ENCODE data around the gene ACVRL1. TPM values are rescaled to one million over a fixed set of nuclear protein-coding genes. Genes with fewer than 3 reads are reported as not detected.

ACVRL1 gene
- total RNA-seq: 0.14 and 0.49 TPM in 2 replicates
- long read RNA-seq: 0 reads

DNA sequence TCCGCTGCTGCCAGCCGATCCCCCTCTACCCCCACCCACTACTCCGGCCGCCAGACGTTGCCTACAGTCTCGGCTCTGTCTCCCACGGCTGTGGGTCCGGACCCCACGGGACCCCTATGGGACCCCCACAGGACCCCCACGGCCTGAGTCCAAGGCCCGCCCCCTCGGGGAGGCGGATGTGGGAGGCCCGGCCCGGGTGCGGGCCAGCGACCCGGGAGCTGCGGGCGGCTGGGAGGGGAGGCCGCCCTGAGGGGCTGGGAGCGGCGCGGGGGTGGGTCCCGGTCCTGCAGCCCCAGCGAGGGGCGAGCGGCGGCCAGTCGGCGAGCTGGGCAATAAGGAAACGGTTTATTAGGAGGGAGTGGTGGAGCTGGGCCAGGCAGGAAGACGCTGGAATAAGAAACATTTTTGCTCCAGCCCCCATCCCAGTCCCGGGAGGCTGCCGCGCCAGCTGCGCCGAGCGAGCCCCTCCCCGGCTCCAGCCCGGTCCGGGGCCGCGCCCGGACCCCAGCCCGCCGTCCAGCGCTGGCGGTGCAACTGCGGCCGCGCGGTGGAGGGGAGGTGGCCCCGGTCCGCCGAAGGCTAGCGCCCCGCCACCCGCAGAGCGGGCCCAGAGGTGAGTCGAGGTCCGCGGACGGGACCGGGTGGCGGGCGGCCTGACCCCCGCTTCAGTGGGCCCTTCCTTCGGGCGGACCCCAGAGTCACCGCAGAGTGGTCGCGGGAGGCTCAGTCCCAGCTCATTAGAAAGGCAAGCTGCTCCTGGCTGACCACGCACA, at the start of gene ACVRL1:
TSS of gene ACVRL1 (plus strand) at position 422 of the 773 bp plus-strand sequence. CDS start 4,971 bp downstream, outside the sequence.
- H3K27ac Mint-ChIP-seq (ENCODE audit: unreplicated experiment): peak within 1 kb of the TSS; percentile 43
- H3K4me1 Mint-ChIP-seq: peaks cover 35% of the 10 kb centered on the region
- TF ChIP-seq, protein P1, sequence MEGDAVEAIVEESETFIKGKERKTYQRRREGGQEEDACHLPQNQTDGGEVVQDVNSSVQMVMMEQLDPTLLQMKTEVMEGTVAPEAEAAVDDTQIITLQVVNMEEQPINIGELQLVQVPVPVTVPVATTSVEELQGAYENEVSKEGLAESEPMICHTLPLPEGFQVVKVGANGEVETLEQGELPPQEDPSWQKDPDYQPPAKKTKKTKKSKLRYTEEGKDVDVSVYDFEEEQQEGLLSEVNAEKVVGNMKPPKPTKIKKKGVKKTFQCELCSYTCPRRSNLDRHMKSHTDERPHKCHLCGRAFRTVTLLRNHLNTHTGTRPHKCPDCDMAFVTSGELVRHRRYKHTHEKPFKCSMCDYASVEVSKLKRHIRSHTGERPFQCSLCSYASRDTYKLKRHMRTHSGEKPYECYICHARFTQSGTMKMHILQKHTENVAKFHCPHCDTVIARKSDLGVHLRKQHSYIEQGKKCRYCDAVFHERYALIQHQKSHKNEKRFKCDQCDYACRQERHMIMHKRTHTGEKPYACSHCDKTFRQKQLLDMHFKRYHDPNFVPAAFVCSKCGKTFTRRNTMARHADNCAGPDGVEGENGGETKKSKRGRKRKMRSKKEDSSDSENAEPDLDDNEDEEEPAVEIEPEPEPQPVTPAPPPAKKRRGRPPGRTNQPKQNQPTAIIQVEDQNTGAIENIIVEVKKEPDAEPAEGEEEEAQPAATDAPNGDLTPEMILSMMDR (conservative IDR thresholded peaks at IDR 0.05): no peak
- no peak for DNase-seq (ENCODE audit: low read depth, low spot score)
- H3K36me3 Mint-ChIP-seq (ENCODE audit: low read depth): no peaks in the 10 kb centered on the region
- no peaks in the 10 kb centered on the region for H3K27me3 Mint-ChIP-seq (ENCODE audit: low read depth)
- H3K9me3 Mint-ChIP-seq: no peaks in the 10 kb centered on the region
- no peak within 1 kb of the TSS for H3K4me3 Mint-ChIP-seq

DNA sequence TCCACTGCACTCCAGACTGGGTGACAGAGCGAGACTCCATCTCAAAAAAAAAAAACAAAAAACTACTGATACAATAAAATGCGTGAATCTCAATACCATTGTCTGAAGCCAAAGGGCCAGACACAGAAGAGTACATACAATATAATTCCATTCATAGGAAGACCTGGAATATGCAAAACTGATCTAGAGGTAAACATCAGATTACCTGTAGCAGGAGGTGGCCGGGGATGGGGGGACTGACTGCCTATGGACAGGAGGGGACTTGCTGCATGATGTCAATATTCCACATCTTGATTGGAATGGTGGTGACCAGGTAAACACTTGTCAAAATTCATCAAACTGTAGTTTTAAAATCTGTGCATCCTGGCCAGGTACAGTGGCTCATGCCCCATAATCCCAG, 46.3 kb upstream of the ACVRL1 start:
- no peak for DNase-seq (ENCODE audit: low read depth, low spot score)
- Mint-ChIP-seq H3K4me3 (no peak overlapping the region), H3K27ac (ENCODE audit: unreplicated experiment) (no peak overlapping the region), H3K4me1 (peaks cover 39% of the 10 kb centered on the region), H3K36me3 (ENCODE audit: low read depth) (no peaks in the 10 kb centered on the region), H3K27me3 (ENCODE audit: low read depth) (no peaks in the 10 kb centered on the region), H3K9me3 (no peaks in the 10 kb centered on the region)
- TF ChIP-seq, protein P1 (conservative IDR thresholded peaks at IDR 0.05): no peak

DNA sequence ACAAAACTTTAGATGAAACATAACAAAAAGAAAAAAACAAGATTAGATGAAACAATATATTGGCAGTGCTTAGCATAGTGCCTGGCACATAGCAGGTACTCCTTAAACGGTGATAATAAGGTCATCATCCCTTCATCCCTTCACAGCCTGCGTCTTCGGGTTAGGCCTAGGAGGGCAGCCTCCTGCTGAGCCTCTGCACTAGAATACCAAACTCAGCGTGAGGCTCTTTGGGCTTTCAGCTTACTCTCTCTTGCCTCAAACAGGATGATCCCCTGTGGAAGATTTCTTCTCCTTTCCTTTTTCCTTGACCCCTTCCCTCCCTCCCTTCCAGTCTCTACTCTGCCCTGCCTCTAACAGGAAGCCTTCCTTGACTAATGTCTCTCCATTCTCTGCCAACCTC, 44.4 kb upstream of the ACVRL1 start:
- peak overlapping the region; percentile 92 for H3K27ac Mint-ChIP-seq (ENCODE audit: unreplicated experiment)
- no peaks in the 10 kb centered on the region for H3K9me3 Mint-ChIP-seq
- H3K36me3 Mint-ChIP-seq (ENCODE audit: low read depth): no peaks in the 10 kb centered on the region
- TF ChIP-seq, protein P1 (conservative IDR thresholded peaks at IDR 0.05): no peak
- DNase-seq (ENCODE audit: low read depth, low spot score): no peak
- H3K27me3 Mint-ChIP-seq (ENCODE audit: low read depth): peaks cover under 1% of the 10 kb centered on the region
- peaks cover 42% of the 10 kb centered on the region for H3K4me1 Mint-ChIP-seq
- peak overlapping the region; percentile 85 for H3K4me3 Mint-ChIP-seq

DNA sequence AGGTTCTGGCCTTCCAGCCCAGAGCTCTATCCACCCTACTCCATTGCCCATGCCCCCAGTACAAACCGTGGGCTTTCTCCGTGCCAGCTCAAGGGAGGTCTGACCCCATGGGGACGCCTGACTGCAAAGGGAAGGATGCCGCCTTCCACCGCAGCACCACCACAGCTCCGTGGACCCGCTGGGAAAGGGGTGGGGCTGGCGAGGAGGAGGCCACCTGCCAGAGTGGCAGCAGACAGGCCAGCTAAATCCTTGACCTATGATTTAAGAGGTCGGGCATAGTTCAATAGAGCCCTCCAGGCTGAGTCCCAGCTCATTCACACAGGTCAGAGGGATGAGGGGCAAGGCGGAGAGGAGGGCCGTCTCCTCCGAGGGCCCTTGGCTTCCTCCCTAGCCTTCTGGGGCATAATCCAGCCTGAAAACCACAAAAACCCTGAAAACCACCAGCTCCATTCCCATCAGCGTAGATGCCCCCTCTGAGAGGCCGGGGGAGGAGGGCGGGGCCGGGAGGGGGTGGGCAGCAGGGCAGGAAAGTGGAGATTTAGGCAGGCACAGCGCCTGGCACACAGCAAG, 43.9 kb upstream of the ACVRL1 start:
- no peaks in the 10 kb centered on the region for H3K36me3 Mint-ChIP-seq (ENCODE audit: low read depth)
- H3K4me1 Mint-ChIP-seq: peaks cover 47% of the 10 kb centered on the region
- peak overlapping the region; percentile 85 for H3K4me3 Mint-ChIP-seq
- peak overlapping the region; percentile 92 for H3K27ac Mint-ChIP-seq (ENCODE audit: unreplicated experiment)
- DNase-seq (ENCODE audit: low read depth, low spot score): no peak
- TF ChIP-seq, protein P1 (conservative IDR thresholded peaks at IDR 0.05): no peak
- peaks cover 5% of the 10 kb centered on the region for H3K27me3 Mint-ChIP-seq (ENCODE audit: low read depth)
- no peaks in the 10 kb centered on the region for H3K9me3 Mint-ChIP-seq

DNA sequence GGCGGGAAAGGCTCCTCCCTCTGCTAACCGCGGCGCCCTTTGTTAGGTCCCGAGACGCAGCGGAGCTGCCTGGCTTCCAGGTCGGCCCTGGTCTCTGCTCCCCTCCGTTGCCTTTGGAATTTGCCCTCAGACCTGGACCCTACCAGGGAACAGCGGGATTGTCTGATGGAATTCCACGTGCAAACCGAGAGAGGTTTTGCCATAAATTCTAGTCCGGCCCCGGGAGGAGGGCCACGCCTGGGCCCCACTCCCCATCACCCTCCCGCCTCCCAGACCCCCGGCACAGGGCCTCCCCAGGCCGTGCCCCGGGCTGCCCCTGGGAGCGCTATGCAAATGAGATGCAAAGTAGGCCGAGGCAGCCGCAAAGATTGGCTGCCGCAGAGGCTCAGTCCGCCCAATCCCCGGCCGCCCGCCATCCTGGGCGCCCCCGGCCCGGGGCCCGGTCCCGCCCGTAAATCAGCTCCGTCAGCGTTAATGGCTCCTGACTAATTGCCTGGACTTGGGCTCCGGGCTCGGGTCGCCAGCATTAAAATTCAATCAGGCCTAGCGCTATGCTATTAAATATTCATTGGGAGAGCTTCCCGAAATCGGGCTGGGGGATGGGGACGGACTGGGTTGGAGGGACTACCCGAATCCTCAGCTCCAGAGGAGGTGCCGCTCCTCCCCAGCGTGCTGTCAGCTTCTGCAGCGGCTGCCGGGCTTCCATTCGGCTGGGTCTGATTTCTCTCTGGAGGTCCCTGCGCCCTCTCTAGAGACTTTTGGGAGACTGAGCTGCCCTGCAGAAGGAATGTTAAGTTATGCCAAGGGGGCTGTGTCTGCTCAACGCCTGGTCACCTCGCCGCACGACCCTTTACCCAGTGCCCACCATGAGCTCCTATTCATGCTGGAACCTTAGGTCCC, 43.1 kb upstream of the ACVRL1 start:
- DNase-seq (ENCODE audit: low read depth, low spot score): peak; percentile 70
- H3K27me3 Mint-ChIP-seq (ENCODE audit: low read depth): peaks cover 10% of the 10 kb centered on the region
- no peaks in the 10 kb centered on the region for H3K36me3 Mint-ChIP-seq (ENCODE audit: low read depth)
- peaks cover 52% of the 10 kb centered on the region for H3K4me1 Mint-ChIP-seq
- peak overlapping the region; percentile 89 for H3K4me3 Mint-ChIP-seq
- H3K9me3 Mint-ChIP-seq: no peaks in the 10 kb centered on the region
- no peak overlapping the region for H3K27ac Mint-ChIP-seq (ENCODE audit: unreplicated experiment)
- TF ChIP-seq, protein P1 (conservative IDR thresholded peaks at IDR 0.05): no peak

Measured in neural crest cell (in vitro differentiated cells).